GM12874 (cell line): Measurements from ENCODE around the gene CSF1R.

Experiments used
- TF ChIP-seq, protein P1 (sequence below): IDR thresholded peaks from 2 replicates; pipeline ENCODE4 v1.5.1; 2011; ENCODE audit warnings: low read depth, mild to moderate bottlenecking, control low read depth, low read length, moderate library complexity; ENCODE audit not compliant: insufficient read depth

Gene CSF1R

DNA sequence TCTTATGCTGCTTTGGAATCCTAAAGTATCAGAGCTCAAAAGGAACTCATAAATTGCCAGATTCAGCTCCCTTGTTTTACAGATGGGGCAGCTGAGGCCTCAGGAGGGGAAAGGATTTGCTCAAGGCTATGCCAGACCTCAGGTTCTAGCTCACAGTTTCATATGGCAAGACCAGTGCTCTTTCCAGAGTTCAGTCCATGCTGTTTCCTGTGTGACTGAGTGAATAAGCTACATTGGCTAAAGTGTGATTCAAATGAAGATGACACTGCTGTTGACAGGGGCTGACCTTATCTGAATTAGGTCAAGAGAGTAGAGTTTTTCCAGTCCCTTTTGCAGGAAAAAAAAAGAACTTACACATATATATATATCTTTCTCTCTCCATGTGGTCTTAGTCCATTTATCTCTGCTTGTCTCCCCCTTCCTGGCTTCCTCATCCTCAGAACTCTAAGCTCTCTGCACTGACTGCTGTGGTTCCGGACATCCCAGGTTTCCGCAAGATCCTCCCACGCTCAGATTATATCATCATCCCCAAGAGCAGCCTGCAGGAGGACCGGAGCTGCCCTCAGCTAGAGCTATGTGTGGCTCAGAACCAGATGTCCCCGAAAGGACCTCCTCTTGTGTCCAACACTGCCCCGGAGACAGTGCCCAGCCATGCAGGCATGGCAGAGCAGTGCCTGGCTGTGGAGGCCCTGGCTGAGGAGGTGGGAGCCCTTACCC lies 76.5 kb downstream of the CSF1R start:
- TF ChIP-seq, protein P1, sequence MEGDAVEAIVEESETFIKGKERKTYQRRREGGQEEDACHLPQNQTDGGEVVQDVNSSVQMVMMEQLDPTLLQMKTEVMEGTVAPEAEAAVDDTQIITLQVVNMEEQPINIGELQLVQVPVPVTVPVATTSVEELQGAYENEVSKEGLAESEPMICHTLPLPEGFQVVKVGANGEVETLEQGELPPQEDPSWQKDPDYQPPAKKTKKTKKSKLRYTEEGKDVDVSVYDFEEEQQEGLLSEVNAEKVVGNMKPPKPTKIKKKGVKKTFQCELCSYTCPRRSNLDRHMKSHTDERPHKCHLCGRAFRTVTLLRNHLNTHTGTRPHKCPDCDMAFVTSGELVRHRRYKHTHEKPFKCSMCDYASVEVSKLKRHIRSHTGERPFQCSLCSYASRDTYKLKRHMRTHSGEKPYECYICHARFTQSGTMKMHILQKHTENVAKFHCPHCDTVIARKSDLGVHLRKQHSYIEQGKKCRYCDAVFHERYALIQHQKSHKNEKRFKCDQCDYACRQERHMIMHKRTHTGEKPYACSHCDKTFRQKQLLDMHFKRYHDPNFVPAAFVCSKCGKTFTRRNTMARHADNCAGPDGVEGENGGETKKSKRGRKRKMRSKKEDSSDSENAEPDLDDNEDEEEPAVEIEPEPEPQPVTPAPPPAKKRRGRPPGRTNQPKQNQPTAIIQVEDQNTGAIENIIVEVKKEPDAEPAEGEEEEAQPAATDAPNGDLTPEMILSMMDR = no peak

DNA sequence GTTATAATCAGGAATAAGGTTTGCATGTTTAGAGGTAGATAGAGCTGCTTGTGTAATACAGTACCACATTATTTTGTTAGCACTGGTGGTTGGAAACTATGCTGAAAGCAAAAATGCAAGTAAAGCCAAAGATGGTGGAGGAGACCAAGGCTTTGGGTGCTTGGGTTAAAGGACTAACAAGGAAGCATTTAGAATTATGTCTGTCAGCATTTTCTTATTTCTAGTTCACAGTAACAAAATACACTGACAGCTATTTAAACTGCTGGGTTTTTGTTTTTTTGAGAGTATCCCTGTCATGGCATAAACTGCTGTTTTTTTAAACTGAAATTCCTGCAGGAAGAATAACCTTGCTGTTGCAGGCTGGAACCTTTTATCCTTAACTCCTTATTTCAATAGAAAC lies 79.3 kb downstream of the CSF1R start:
- TF ChIP-seq, protein P1 = no peak

- TF ChIP-seq, protein P1 = no peak
These were observed 80.0 kb downstream of the CSF1R start for GRCh38 chr5:150006318-150006717.
